Natural killer cell treated with Interleukin-12 subunit alpha and Interleukin-12 subunit beta and Interleukin-15 and Interleukin-18, amount 100 ng/mL, for 72 hours (primary cell): ENCODE data around the gene RAP2A. TPM values are rescaled to one million over a fixed set of nuclear protein-coding genes. Genes with fewer than 3 reads are reported as not detected.

Source experiments
- ATAC-seq, 2 donors: fragments of 150-1000 bp; cut with Tn5 transposase in 1 of 2; sonication (Bioruptor Pico), chemical (Tn5 transposase) in 1 of 2; 2 replicates each; pipeline ENCODE4 v1.10.0; 2021
- DNase-seq: peaks from one replicate; pipeline ENCODE4 v3.0.0; 2022; ENCODE audit warnings: low spot score
- H3K27ac Mint-ChIP-seq, 2 donors: 1 replicate in 1 of 2; 2 replicates in 1 of 2; pipeline ENCODE4 v1.8.0; 2022; ENCODE audit warnings: mixed read lengths in 2 of 2, mild to moderate bottlenecking in 1 of 2, moderate library complexity in 1 of 2
- H3K27me3 Mint-ChIP-seq, 2 donors: 1 replicate in 1 of 2; 2 replicates in 1 of 2; pipeline ENCODE4 v1.8.0; 2022; ENCODE audit warnings: mixed read lengths in 2 of 2
- H3K36me3 Mint-ChIP-seq: one replicate; pipeline ENCODE4 v1.8.0; 2022; ENCODE audit warnings: mixed read lengths
- H3K4me1 Mint-ChIP-seq, 2 donors: 1 replicate in 1 of 2; 2 replicates in 1 of 2; pipeline ENCODE4 v1.8.0; 2022; ENCODE audit warnings: low read depth in 2 of 2, mixed read lengths in 2 of 2, mild to moderate bottlenecking in 1 of 2
- H3K4me3 Mint-ChIP-seq: one replicate; pipeline ENCODE4 v1.8.0; 2022; ENCODE audit warnings: mixed read lengths
- H3K9me3 Mint-ChIP-seq: 2 replicates; pipeline ENCODE4 v1.8.0; 2022; ENCODE audit warnings: mixed read lengths
- total RNA-seq, 2 donors: library from RNA; stranded (reverse); gene quantifications; one replicate each; pipeline ENCODE4 v1.2.3, GENCODE V29; 2022

The RAP2A gene
- total RNA-seq, 2 donors from 2014 or later = 22.1 to 34.6 TPM

GRCh38 chr13:97445522-97446187 lies 11.7 kb downstream of the RAP2A start:
- Mint-ChIP-seq H3K27ac (no peak overlapping the region), H3K9me3 (no peaks in the 10 kb centered on the region), H3K4me3 (no peak overlapping the region), H3K36me3 (no peaks in the 10 kb centered on the region), H3K27me3 (no peaks in the 10 kb centered on the region), H3K4me1 (peaks cover 8 to 14% of the 10 kb centered on the region in 2 donors)
- no peak for ATAC-seq
- no peak for DNase-seq

GRCh38 chr13:97446448-97446847 lies 12.5 kb downstream of the RAP2A start:
- Mint-ChIP-seq H3K27me3 (no peaks in the 10 kb centered on the region), H3K9me3 (no peaks in the 10 kb centered on the region), H3K36me3 (no peaks in the 10 kb centered on the region), H3K27ac (peak overlapping the region in 1 of 2 donors; percentile 19), H3K4me3 (no peak overlapping the region), H3K4me1 (peaks cover 8 to 14% of the 10 kb centered on the region in 2 donors)
- ATAC-seq (no peak), DNase-seq (no peak)

- Mint-ChIP-seq H3K4me3 (no peak overlapping the region), H3K36me3 (peaks cover 5% of the 10 kb centered on the region), H3K27me3 (no peaks in the 10 kb centered on the region), H3K9me3 (no peaks in the 10 kb centered on the region), H3K27ac (no peak overlapping the region), H3K4me1 (peaks cover 12 to 20% of the 10 kb centered on the region in 2 donors)
- DNase-seq = no peak
- ATAC-seq = no peak
These were observed 14.7 kb downstream of the RAP2A start for GRCh38 chr13:97448503-97449251.

GRCh38 chr13:97454699-97455098 lies 20.7 kb downstream of the RAP2A start:
- no peak for DNase-seq
- no peaks in the 10 kb centered on the region for H3K27me3 Mint-ChIP-seq
- H3K27ac Mint-ChIP-seq = no peak overlapping the region
- ATAC-seq = no peak
- no peak overlapping the region for H3K4me3 Mint-ChIP-seq
- H3K9me3 Mint-ChIP-seq = peaks cover 3% of the 10 kb centered on the region
- peaks cover 21 to 31% of the 10 kb centered on the region in 2 donors for H3K4me1 Mint-ChIP-seq
- peaks cover 33% of the 10 kb centered on the region for H3K36me3 Mint-ChIP-seq

GRCh38 chr13:97456047-97456446 lies 22.1 kb downstream of the RAP2A start:
- Mint-ChIP-seq H3K27ac (no peak overlapping the region), H3K4me1 (peaks cover 29 to 43% of the 10 kb centered on the region in 2 donors)

GRCh38 chr13:97459215-97459777 lies 25.3 kb downstream of the RAP2A start:
- H3K4me1 Mint-ChIP-seq = peaks cover 23 to 36% of the 10 kb centered on the region in 2 donors
- ATAC-seq = peak in 1 of 2 donors; percentile 20
- H3K27ac Mint-ChIP-seq = peak overlapping the region; percentile 6 to 64
- no peak for DNase-seq
- H3K27me3 Mint-ChIP-seq = no peaks in the 10 kb centered on the region
- peak overlapping the region; percentile 39 for H3K4me3 Mint-ChIP-seq
- H3K36me3 Mint-ChIP-seq = peaks cover 22% of the 10 kb centered on the region
- H3K9me3 Mint-ChIP-seq = peaks cover 3% of the 10 kb centered on the region

More at GRCh38 chr13:97456047-97456446, 22.1 kb downstream of the RAP2A start:
- H3K27me3 Mint-ChIP-seq = no peaks in the 10 kb centered on the region
- H3K4me3 Mint-ChIP-seq = no peak overlapping the region
- peaks cover 33% of the 10 kb centered on the region for H3K36me3 Mint-ChIP-seq
- peaks cover 3% of the 10 kb centered on the region for H3K9me3 Mint-ChIP-seq
- ATAC-seq (no peak), DNase-seq (no peak)

GRCh38 chr13:97460004-97460775 lies 26.2 kb downstream of the RAP2A start:
- Mint-ChIP-seq H3K9me3 (peaks cover 3% of the 10 kb centered on the region), H3K4me1 (peaks cover 23 to 32% of the 10 kb centered on the region in 2 donors), H3K36me3 (peaks cover 13% of the 10 kb centered on the region), H3K27me3 (no peaks in the 10 kb centered on the region), H3K27ac (peak overlapping the region; percentile 6 to 64), H3K4me3 (peak overlapping the region; percentile 39)
- DNase-seq (no peak), ATAC-seq (peak in 1 of 2 donors; percentile 44)

GRCh38 chr13:97460853-97461252 lies 26.9 kb downstream of the RAP2A start:
- Mint-ChIP-seq H3K9me3 (no peaks in the 10 kb centered on the region), H3K27me3 (no peaks in the 10 kb centered on the region), H3K36me3 (peaks cover 6% of the 10 kb centered on the region), H3K4me3 (no peak overlapping the region), H3K4me1 (peaks cover 17 to 27% of the 10 kb centered on the region in 2 donors), H3K27ac (peak overlapping the region in 1 of 2 donors; percentile 1)
- DNase-seq = no peak
- ATAC-seq = no peak

GRCh38 chr13:97464561-97464960 lies 30.6 kb downstream of the RAP2A start:
- Mint-ChIP-seq H3K27ac (no peak overlapping the region), H3K27me3 (no peaks in the 10 kb centered on the region)
- no peak for ATAC-seq

GRCh38 chr13:97466722-97467121 lies 32.8 kb downstream of the RAP2A start:
- H3K27me3 Mint-ChIP-seq = no peaks in the 10 kb centered on the region
- no peak overlapping the region for H3K4me3 Mint-ChIP-seq
- DNase-seq (no peak), ATAC-seq (no peak)
- H3K9me3 Mint-ChIP-seq = no peaks in the 10 kb centered on the region
- no peak overlapping the region for H3K27ac Mint-ChIP-seq
- no peaks in the 10 kb centered on the region for H3K4me1 Mint-ChIP-seq
- H3K36me3 Mint-ChIP-seq = no peaks in the 10 kb centered on the region

More at GRCh38 chr13:97464561-97464960, 30.6 kb downstream of the RAP2A start:
- no peaks in the 10 kb centered on the region for H3K36me3 Mint-ChIP-seq
- no peaks in the 10 kb centered on the region for H3K9me3 Mint-ChIP-seq
- H3K4me3 Mint-ChIP-seq = no peak overlapping the region
- no peak for DNase-seq
- peaks cover 9 to 15% of the 10 kb centered on the region in 2 donors for H3K4me1 Mint-ChIP-seq

GRCh38 chr13:97468331-97468730 lies 34.4 kb downstream of the RAP2A start:
- Mint-ChIP-seq H3K4me3 (no peak overlapping the region), H3K36me3 (no peaks in the 10 kb centered on the region), H3K4me1 (no peaks in the 10 kb centered on the region), H3K27me3 (no peaks in the 10 kb centered on the region), H3K9me3 (no peaks in the 10 kb centered on the region), H3K27ac (no peak overlapping the region)
- no peak for ATAC-seq
- no peak for DNase-seq

GRCh38 chr13:97471711-97472110 lies 37.7 kb downstream of the RAP2A start:
- Mint-ChIP-seq H3K27ac (no peak overlapping the region), H3K27me3 (no peaks in the 10 kb centered on the region), H3K9me3 (no peaks in the 10 kb centered on the region), H3K4me3 (no peak overlapping the region), H3K4me1 (no peaks in the 10 kb centered on the region), H3K36me3 (peaks cover 5% of the 10 kb centered on the region)
- DNase-seq (no peak), ATAC-seq (no peak)

GRCh38 chr13:97474349-97474980 lies 40.5 kb downstream of the RAP2A start:
- Mint-ChIP-seq H3K4me3 (no peak overlapping the region), H3K27me3 (peaks cover 0 to 2% of the 10 kb centered on the region in 2 donors), H3K36me3 (peaks cover 5% of the 10 kb centered on the region), H3K9me3 (no peaks in the 10 kb centered on the region), H3K4me1 (no peaks in the 10 kb centered on the region), H3K27ac (no peak overlapping the region)
- no peak for DNase-seq
- ATAC-seq = no peak
